Liver (tissue), 9 donors: Measurements from ENCODE around the gene C10orf95. TPM values are rescaled to one million over a fixed set of nuclear protein-coding genes. Genes with fewer than 3 reads are reported as not detected.
"Not testable (repeated sequence)": the region's sequence is repeated elsewhere in the genome, so short reads cannot be mapped to it uniquely, and the experiment has no call there.

Experiments
- DNase-seq: peaks from one replicate; pipeline ENCODE4 v3.0.0-alpha.2; 2017; ENCODE audit warnings: low spot score
- H3K27ac ChIP-seq, 2 donors: one replicate each; pipeline ENCODE4 v1.7.0; 2013; ENCODE audit warnings: inconsistent platforms in 2 of 2, low read length in 2 of 2, control low read depth in 1 of 2, low read depth in 1 of 2, mild to moderate bottlenecking in 1 of 2
- H3K27me3 ChIP-seq, 4 donors: one replicate each; pipeline versions ENCODE4 v1.6.1 to v1.7.0; 2013; ENCODE audit warnings: low read length in 3 of 4, inconsistent platforms in 1 of 4, mild to moderate bottlenecking in 1 of 4, moderate library complexity in 1 of 4; ENCODE audit not compliant: control insufficient read depth in 4 of 4, insufficient read depth in 4 of 4
- H3K36me3 ChIP-seq, 4 donors: one replicate each; pipeline versions ENCODE4 v1.6.1 to v1.7.0; 2013; ENCODE audit warnings: low read length in 3 of 4, mild to moderate bottlenecking in 3 of 4, low read depth in 1 of 4, moderate library complexity in 1 of 4; ENCODE audit not compliant: control insufficient read depth in 4 of 4, insufficient read depth in 3 of 4
- H3K4me1 ChIP-seq, 4 donors: one replicate each; pipeline versions ENCODE4 v1.6.1 to v1.7.0; 2013; ENCODE audit warnings: low read length in 3 of 4, mild to moderate bottlenecking in 3 of 4, moderate library complexity in 1 of 4; ENCODE audit not compliant: control insufficient read depth in 4 of 4, insufficient read depth in 4 of 4
- H3K4me3 ChIP-seq, 3 donors: one replicate each; pipeline versions ENCODE4 v1.6.1 to v1.7.0; 2013; ENCODE audit warnings: low read length in 3 of 3, control low read depth in 1 of 3, low read depth in 1 of 3, mild to moderate bottlenecking in 1 of 3
- H3K9ac ChIP-seq, 2 donors: one replicate each; pipeline ENCODE4 v1.7.0; 2013; ENCODE audit warnings: low read length in 2 of 2, mild to moderate bottlenecking in 2 of 2, moderate library complexity in 2 of 2, control low read depth in 1 of 2, low read depth in 1 of 2
- H3K9me3 ChIP-seq, 4 donors: one replicate each; pipeline versions ENCODE4 v1.6.1 to v1.7.0; 2013; ENCODE audit warnings: low read length in 3 of 4; ENCODE audit not compliant: control insufficient read depth in 4 of 4
- FOXA1 ChIP-seq: IDR thresholded peaks from 2 replicates; pipeline ENCODE4 v1.6.1; 2016; ENCODE audit warnings: antibody characterized with exemption
- FOXA2 ChIP-seq: IDR thresholded peaks from 2 replicates; pipeline ENCODE4 v1.6.1; 2016; ENCODE audit warnings: antibody characterized with exemption
- HNF4A ChIP-seq, 2 donors: conservative IDR thresholded peaks; 2 replicates each; pipeline ENCODE4 v1.6.1; 2016; ENCODE audit warnings: antibody characterized with exemption in 2 of 2, mild to moderate bottlenecking in 2 of 2
- RXRA ChIP-seq, 2 donors: IDR thresholded peaks; 2 replicates each; pipeline ENCODE4 v1.6.1; 2017 to 2018; ENCODE audit warnings: antibody characterized with exemption in 2 of 2, mild to moderate bottlenecking in 1 of 2
- SP1 ChIP-seq: IDR thresholded peaks from 2 replicates; pipeline ENCODE4 v1.6.1; 2018; ENCODE audit warnings: antibody characterized with exemption, mild to moderate bottlenecking
- TAF1 ChIP-seq: conservative IDR thresholded peaks from 2 replicates; pipeline ENCODE4 v1.6.1; 2016; ENCODE audit warnings: antibody characterized with exemption, mild to moderate bottlenecking
- YY1 ChIP-seq: IDR thresholded peaks from 2 replicates; pipeline ENCODE4 v1.6.1; 2016; ENCODE audit warnings: antibody characterized with exemption, mild to moderate bottlenecking
- WGBS: extraction: QIAGEN DNeasy Blood & Tissue Kit; methylation state at CpG from one replicate; pipeline ENCODE4 v1.1.7; 2013; 5-methylcytosine and 5-hydroxymethylcytosine counted together
- polyA plus RNA-seq, 2 donors: library from polyadenylated mRNA; stranded (reverse) in 1 of 2; unstranded in 1 of 2; fragments of 200-250 nt in 1 of 2; fragments of >200 nt in 1 of 2; fragmentation: Nextera tagmentation in 1 of 2; extraction: Ambion mirVana in 1 of 2; gene quantifications; one replicate each; pipeline versions ENCODE4 v1.2.1 to v1.2.3, GENCODE V29; 2013 to 2015
- total RNA-seq, 2 donors: library from RNA; depleted of rRNA; stranded (reverse); fragments of >200 nt; gene quantifications; one replicate each; pipeline ENCODE4 v1.2.3, GENCODE V29; 2014
- TF ChIP-seq, protein P1 (sequence below): fragments of 150-350 bp; IDR thresholded peaks from 2 replicates; pipeline ENCODE4 v1.5.1; 2017; ENCODE audit warnings: improper control_type of control experiment, low read depth, low read length; ENCODE audit not compliant: missing input control
- TF ChIP-seq, protein P2 (sequence below): IDR thresholded peaks from 2 replicates; pipeline ENCODE4 v1.6.1; 2016; ENCODE audit warnings: antibody characterized with exemption
- TF ChIP-seq, protein P3 (sequence below): IDR thresholded peaks from 2 replicates; pipeline ENCODE4 v1.6.1; 2016; ENCODE audit warnings: antibody characterized with exemption, mild to moderate bottlenecking
- TF ChIP-seq, protein P4 (sequence below): IDR thresholded peaks from 2 replicates; pipeline ENCODE4 v1.6.1; 2016; ENCODE audit warnings: antibody characterized with exemption
- TF ChIP-seq, protein P5 (sequence below): IDR thresholded peaks from 2 replicates; pipeline ENCODE4 v1.6.1; 2016; ENCODE audit warnings: antibody characterized with exemption
- donor health status: healthy.
- donor health status: healthy.
- donor health status: healthy.
- donor health status: healthy.
- donor health status: healthy.

Gene C10orf95, protein sequence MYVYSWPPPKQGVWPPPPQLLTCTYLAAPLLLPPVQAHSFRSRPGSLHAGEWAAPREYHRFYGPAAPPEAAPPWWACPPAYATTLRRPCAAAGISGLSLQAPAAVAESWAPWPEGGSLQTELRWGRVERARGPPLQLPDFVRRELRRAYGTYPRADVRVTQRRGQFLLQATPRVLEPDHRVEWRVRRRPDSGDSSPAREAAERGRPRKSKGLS
- total RNA-seq, result under 1 TPM in 1 of 2 donors, not detected in 1; 0.09 TPM
- under 1 TPM in 1 of 2 donors, not detected in 1; 0.24 TPM for polyA plus RNA-seq

DNA sequence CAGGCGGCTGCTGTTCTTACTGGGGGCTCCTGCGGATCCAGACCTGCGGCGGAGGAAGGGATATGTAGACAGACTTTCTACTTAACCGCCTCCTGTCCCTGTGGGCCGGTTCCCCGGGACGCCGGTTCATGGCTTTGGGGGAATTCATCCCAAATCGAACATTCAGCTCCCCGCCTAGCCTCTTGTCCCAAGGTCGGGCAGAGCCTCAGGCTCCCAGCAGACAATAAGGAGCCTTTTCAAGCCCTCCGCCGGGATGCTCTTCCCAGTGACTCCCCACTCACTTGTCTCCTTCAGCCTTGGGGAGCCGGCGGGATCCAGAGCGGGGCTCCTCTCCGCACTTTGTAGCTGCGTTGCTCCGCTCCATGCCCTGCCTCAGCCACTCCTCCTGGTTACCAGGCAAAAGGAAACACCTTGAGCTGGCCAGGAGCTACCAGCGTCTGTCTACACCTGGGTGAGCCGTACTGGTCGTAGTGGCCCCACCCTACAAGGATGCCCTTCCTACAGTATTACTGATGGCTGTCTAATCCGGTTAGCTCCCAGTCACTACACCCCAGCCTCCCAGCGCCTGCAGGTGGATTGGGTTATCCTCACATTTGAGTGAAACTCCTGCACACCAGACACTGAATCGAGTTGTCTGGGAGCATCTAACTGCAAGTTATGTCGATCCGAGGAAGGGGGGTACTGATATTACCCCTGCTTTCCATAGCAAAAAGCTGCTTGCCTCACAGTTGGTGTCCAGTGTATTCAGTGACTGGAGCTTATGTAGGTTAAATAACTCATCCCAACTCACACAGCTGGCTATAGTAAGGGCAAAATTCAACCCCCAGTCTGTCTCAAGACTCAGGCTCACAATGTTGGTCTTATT lies at the start of gene C10orf95:
Gene C10orf95, minus strand, starts transcription at position 439 of the 865 bp plus-strand sequence. CDS start 450 bp downstream, outside the sequence.
- H3K9ac ChIP-seq, result peak within 1 kb of the TSS in 1 of 2 donors; percentile 50
- no peaks in the 10 kb centered on the region for H3K9me3 ChIP-seq
- peaks cover 4 to 27% (median 16%) of the 10 kb centered on the region in 4 donors for H3K4me1 ChIP-seq
- TF ChIP-seq TAF1 (no peak), HNF4A (conservative IDR thresholded peaks at IDR 0.05) (no peak), SP1 (no peak)
- TF ChIP-seq, protein P1, sequence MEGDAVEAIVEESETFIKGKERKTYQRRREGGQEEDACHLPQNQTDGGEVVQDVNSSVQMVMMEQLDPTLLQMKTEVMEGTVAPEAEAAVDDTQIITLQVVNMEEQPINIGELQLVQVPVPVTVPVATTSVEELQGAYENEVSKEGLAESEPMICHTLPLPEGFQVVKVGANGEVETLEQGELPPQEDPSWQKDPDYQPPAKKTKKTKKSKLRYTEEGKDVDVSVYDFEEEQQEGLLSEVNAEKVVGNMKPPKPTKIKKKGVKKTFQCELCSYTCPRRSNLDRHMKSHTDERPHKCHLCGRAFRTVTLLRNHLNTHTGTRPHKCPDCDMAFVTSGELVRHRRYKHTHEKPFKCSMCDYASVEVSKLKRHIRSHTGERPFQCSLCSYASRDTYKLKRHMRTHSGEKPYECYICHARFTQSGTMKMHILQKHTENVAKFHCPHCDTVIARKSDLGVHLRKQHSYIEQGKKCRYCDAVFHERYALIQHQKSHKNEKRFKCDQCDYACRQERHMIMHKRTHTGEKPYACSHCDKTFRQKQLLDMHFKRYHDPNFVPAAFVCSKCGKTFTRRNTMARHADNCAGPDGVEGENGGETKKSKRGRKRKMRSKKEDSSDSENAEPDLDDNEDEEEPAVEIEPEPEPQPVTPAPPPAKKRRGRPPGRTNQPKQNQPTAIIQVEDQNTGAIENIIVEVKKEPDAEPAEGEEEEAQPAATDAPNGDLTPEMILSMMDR, result no peak
- TF ChIP-seq, protein P2, sequence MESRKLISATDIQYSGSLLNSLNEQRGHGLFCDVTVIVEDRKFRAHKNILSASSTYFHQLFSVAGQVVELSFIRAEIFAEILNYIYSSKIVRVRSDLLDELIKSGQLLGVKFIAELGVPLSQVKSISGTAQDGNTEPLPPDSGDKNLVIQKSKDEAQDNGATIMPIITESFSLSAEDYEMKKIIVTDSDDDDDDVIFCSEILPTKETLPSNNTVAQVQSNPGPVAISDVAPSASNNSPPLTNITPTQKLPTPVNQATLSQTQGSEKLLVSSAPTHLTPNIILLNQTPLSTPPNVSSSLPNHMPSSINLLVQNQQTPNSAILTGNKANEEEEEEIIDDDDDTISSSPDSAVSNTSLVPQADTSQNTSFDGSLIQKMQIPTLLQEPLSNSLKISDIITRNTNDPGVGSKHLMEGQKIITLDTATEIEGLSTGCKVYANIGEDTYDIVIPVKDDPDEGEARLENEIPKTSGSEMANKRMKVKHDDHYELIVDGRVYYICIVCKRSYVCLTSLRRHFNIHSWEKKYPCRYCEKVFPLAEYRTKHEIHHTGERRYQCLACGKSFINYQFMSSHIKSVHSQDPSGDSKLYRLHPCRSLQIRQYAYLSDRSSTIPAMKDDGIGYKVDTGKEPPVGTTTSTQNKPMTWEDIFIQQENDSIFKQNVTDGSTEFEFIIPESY, result no peak
- no peak for DNase-seq
- peak within 1 kb of the TSS; percentile 81 for H3K27ac ChIP-seq
- H3K36me3 ChIP-seq, result peaks cover 0 to 6% (median 3%) of the 10 kb centered on the region in 4 donors
- 39% methylated on average over 28 of the region's 28 CpGs for WGBS
- no peaks in the 10 kb centered on the region for H3K27me3 ChIP-seq
- H3K4me3 ChIP-seq, result peak within 1 kb of the TSS; percentile 50 to 99 (median 99)

DNA sequence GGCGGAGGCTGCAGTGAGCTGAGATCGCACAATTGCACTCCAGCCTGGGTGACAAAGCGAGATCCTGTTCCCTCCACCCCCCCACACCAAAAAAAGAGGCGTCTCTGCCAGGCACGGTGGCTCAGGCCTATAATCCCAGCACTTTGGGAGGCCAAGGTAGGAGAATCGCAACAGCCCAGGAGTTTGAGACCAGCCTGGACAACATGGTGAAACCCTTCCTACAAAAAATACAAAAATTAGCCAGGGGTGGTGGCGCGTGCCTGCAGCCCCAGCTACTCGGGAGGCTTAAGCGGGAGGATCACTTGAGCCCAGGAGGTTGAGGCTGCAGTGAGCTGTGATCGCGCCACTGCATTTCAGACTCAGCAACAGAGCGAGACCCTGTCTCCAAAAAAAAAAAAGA lies 49.3 kb upstream of the C10orf95 start:
- H3K36me3 ChIP-seq, H3K4me3 ChIP-seq, H3K9me3 ChIP-seq, DNase-seq, H3K27ac ChIP-seq, H3K27me3 ChIP-seq, H3K9ac ChIP-seq: not testable (repeated sequence)
- peaks cover 6 to 34% (median 26%) of the 10 kb centered on the region in 4 donors for H3K4me1 ChIP-seq
- 97% methylated on average over 13 of the region's 13 CpGs for WGBS

DNA sequence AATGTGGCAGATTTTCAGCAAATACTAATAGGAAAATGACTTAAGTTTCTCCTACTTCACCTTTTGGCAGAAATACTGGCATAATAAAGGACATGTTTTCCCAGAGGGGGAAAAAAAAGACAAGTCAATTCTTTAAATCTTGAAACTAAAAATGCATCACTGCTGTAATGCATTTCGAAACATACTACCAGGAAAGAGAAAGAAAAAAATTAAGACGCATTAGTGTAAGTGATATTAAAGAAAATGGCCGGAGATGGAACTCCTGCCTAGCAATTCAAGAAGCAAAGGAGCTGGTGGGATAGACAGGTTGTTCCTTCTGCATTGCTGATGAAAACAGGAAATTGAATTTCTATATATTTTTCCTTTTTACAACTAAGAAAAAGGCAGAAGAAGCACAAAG lies 48.0 kb upstream of the C10orf95 start:
- Histone ChIP-seq H3K4me1 (peaks cover 6 to 23% (median 19%) of the 10 kb centered on the region in 4 donors), H3K27ac (no peak overlapping the region), H3K9ac (no peak overlapping the region), H3K27me3 (no peaks in the 10 kb centered on the region), H3K4me3 (no peak overlapping the region), H3K9me3 (no peaks in the 10 kb centered on the region), H3K36me3 (no peaks in the 10 kb centered on the region)
- no peak for TF ChIP-seq YY1
- TF ChIP-seq, protein P3, sequence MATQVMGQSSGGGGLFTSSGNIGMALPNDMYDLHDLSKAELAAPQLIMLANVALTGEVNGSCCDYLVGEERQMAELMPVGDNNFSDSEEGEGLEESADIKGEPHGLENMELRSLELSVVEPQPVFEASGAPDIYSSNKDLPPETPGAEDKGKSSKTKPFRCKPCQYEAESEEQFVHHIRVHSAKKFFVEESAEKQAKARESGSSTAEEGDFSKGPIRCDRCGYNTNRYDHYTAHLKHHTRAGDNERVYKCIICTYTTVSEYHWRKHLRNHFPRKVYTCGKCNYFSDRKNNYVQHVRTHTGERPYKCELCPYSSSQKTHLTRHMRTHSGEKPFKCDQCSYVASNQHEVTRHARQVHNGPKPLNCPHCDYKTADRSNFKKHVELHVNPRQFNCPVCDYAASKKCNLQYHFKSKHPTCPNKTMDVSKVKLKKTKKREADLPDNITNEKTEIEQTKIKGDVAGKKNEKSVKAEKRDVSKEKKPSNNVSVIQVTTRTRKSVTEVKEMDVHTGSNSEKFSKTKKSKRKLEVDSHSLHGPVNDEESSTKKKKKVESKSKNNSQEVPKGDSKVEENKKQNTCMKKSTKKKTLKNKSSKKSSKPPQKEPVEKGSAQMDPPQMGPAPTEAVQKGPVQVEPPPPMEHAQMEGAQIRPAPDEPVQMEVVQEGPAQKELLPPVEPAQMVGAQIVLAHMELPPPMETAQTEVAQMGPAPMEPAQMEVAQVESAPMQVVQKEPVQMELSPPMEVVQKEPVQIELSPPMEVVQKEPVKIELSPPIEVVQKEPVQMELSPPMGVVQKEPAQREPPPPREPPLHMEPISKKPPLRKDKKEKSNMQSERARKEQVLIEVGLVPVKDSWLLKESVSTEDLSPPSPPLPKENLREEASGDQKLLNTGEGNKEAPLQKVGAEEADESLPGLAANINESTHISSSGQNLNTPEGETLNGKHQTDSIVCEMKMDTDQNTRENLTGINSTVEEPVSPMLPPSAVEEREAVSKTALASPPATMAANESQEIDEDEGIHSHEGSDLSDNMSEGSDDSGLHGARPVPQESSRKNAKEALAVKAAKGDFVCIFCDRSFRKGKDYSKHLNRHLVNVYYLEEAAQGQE, result no peak
- no peak for TF ChIP-seq FOXA2
- TF ChIP-seq, protein P1, result no peak
- no peak for TF ChIP-seq FOXA1
- no peak for TF ChIP-seq RXRA (IDR thresholded peaks at IDR 0.05)
- TF ChIP-seq, protein P4, sequence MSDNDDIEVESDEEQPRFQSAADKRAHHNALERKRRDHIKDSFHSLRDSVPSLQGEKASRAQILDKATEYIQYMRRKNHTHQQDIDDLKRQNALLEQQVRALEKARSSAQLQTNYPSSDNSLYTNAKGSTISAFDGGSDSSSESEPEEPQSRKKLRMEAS, result no peak
- TF ChIP-seq SP1, result no peak
- no peak for TF ChIP-seq HNF4A (conservative IDR thresholded peaks at IDR 0.05)
- TF ChIP-seq, protein P5, sequence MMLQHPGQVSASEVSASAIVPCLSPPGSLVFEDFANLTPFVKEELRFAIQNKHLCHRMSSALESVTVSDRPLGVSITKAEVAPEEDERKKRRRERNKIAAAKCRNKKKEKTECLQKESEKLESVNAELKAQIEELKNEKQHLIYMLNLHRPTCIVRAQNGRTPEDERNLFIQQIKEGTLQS, result no peak
- WGBS, result 87% methylated on average over 3 of the region's 3 CpGs
- DNase-seq, result no peak
